SU-DHL-6 (cell line): ENCODE results near the gene RFFL.
"Not testable (repeated sequence)": the region's sequence is repeated elsewhere in the genome, so short reads cannot be mapped to it uniquely, and the experiment has no call there.

ENCODE experiments used
- H2AFZ ChIP-seq: fragments of 200-600 bp; sonication (generic); 2 replicates; pipeline ENCODE4 v1.6.1; 2014; ENCODE audit warnings: low read depth, mild to moderate bottlenecking, moderate library complexity, mixed read lengths, antibody characterized with exemption, low read length; ENCODE audit not compliant: severe bottlenecking
- H3F3A ChIP-seq: fragments of 200-600 bp; shearing (Covaris generic); 2 replicates; pipeline ENCODE4 v1.6.0; 2016; ENCODE audit warnings: antibody characterized with exemption, mild to moderate bottlenecking; ENCODE audit not compliant: insufficient read depth
- H3K27ac ChIP-seq: fragments of 200-600 bp; sonication (generic); 2 replicates; pipeline ENCODE4 v1.5.1; 2016; ENCODE audit warnings: low read depth, mild to moderate bottlenecking, low read length, moderate library complexity, mixed read lengths
- H3K27me3 ChIP-seq: fragments of 200-600 bp; sonication (generic), shearing (Covaris generic); 2 replicates; pipeline ENCODE4 v1.6.0; 2014; ENCODE audit warnings: mild to moderate bottlenecking, low read length
- H3K36me3 ChIP-seq: fragments of 200-600 bp; sonication (generic); 2 replicates; pipeline ENCODE4 v1.6.1; 2014; ENCODE audit warnings: mild to moderate bottlenecking, low read length, mixed read lengths
- H3K4me2 ChIP-seq: fragments of 300-600, 200-600 bp; shearing (Covaris generic), sonication (generic); 2 replicates; pipeline ENCODE4 v1.6.0; 2014; ENCODE audit warnings: low read length, low read depth, mild to moderate bottlenecking; ENCODE audit not compliant: poor library complexity, severe bottlenecking
- H3K4me3 ChIP-seq: fragments of 200-600 bp; sonication (generic); 2 replicates; pipeline ENCODE4 v1.5.1; 2014; ENCODE audit warnings: antibody characterized with exemption, low read length, mild to moderate bottlenecking, mixed read lengths; ENCODE audit not compliant: insufficient read depth, poor library complexity, severe bottlenecking
- H3K79me2 ChIP-seq: fragments of 200-600 bp; sonication (generic); 2 replicates; pipeline ENCODE4 v1.6.1; 2014; ENCODE audit warnings: mild to moderate bottlenecking, low read length, moderate library complexity; ENCODE audit not compliant: insufficient read depth
- H3K9ac ChIP-seq: fragments of 200-600 bp; sonication (generic); 2 replicates; pipeline ENCODE4 v1.7.0; 2014; ENCODE audit warnings: mild to moderate bottlenecking, low read length
- H3K9me2 ChIP-seq: fragments of 200-600 bp; sonication (generic); replicated peaks from 2 replicates; pipeline ENCODE4 v1.6.1; 2014; ENCODE audit warnings: low read length; ENCODE audit not compliant: insufficient read depth
- H3K9me3 ChIP-seq: fragments of 200-600 bp; sonication (generic); 2 replicates; pipeline ENCODE4 v1.6.1; 2014; ENCODE audit warnings: low read length, mixed read lengths; ENCODE audit not compliant: insufficient read depth
- H4K20me1 ChIP-seq: fragments of 200-600 bp; sonication (generic); 2 replicates; pipeline ENCODE4 v1.6.1; 2014; ENCODE audit warnings: low read depth, mild to moderate bottlenecking, antibody characterized with exemption, low read length, moderate library complexity, mixed read lengths
- CTCF ChIP-seq: fragments of 200-600 bp; sonication (generic); IDR thresholded peaks from one replicate; pipeline ENCODE4 v1.5.1; 2017; ENCODE audit warnings: antibody characterized with exemption, mild to moderate bottlenecking, low read length, moderate library complexity; ENCODE audit not compliant: insufficient read depth, poor library complexity, severe bottlenecking
- EZH2phosphoT487 ChIP-seq: fragments of 200-600 bp; sonication (generic), shearing (Covaris generic); conservative IDR thresholded peaks from 2 replicates; pipeline ENCODE4 v1.6.1; 2018; ENCODE audit warnings: mild to moderate bottlenecking, antibody characterized with exemption, low read length, moderate library complexity, mixed read lengths

Gene RFFL

GRCh38 chr17:35095741-35096140 lies 32.2 kb upstream of the RFFL start:
- H3K4me2 ChIP-seq, result no peak overlapping the region
- no peaks in the 10 kb centered on the region for H3K9me2 ChIP-seq
- H3K27me3 ChIP-seq, result no peaks in the 10 kb centered on the region
- no peak overlapping the region for H3K27ac ChIP-seq
- no peak for TF ChIP-seq CTCF
- TF ChIP-seq EZH2phosphoT487, result no peak
- H2AFZ ChIP-seq, result no peak overlapping the region
- H3K4me3 ChIP-seq, result no peak overlapping the region
- H3K36me3 ChIP-seq, result no peaks in the 10 kb centered on the region
- no peaks in the 10 kb centered on the region for H3K9me3 ChIP-seq
- no peaks in the 10 kb centered on the region for H3K79me2 ChIP-seq
- no peak overlapping the region for H3K9ac ChIP-seq
- H4K20me1 ChIP-seq, result no peaks in the 10 kb centered on the region
- 0 out of 2 replicates have a peak, but pooled peaks cover 5% of the 10 kb centered on the region for H3F3A ChIP-seq

- Histone ChIP-seq H3K27me3 (no peaks in the 10 kb centered on the region), H3K9me2 (no peaks in the 10 kb centered on the region), H4K20me1 (no peaks in the 10 kb centered on the region), H3K4me3 (no peak overlapping the region), H3K9ac (no peak overlapping the region), H3K79me2 (no peaks in the 10 kb centered on the region), H3F3A (0 out of 2 replicates have a peak, but pooled peaks cover 5% of the 10 kb centered on the region), H2AFZ (no peak overlapping the region), H3K9me3 (no peaks in the 10 kb centered on the region), H3K36me3 (no peaks in the 10 kb centered on the region), H3K27ac (no peak overlapping the region), H3K4me2 (no peak overlapping the region)
- TF ChIP-seq EZH2phosphoT487, result no peak
- no peak for TF ChIP-seq CTCF
Measured at GRCh38 chr17:35094902-35095301, 31.4 kb upstream of the RFFL start.

- not testable (repeated sequence) for H4K20me1 ChIP-seq, H3K27ac ChIP-seq, H3K9ac ChIP-seq, H3K4me3 ChIP-seq, H2AFZ ChIP-seq, H3F3A ChIP-seq, H3K36me3 ChIP-seq, H3K79me2 ChIP-seq, H3K4me2 ChIP-seq, H3K27me3 ChIP-seq, H3K9me3 ChIP-seq, H3K9me2 ChIP-seq
Measured at GRCh38 chr17:35090707-35091106, 27.2 kb upstream of the RFFL start.

GRCh38 chr17:35089586-35090296 lies 26.2 kb upstream of the RFFL start:
- H3K4me3 ChIP-seq, result peak overlapping the region; percentile 26
- no peak overlapping the region; the same call in 1 of the 2 replicates for H3K27ac ChIP-seq

More at GRCh38 chr17:35089586-35090296, 26.2 kb upstream of the RFFL start:
- H3K79me2 ChIP-seq, result no peaks in the 10 kb centered on the region
- H3K9me2 ChIP-seq, result no peaks in the 10 kb centered on the region
- H3K9ac ChIP-seq, result peak overlapping the region; percentile 48
- H3K9me3 ChIP-seq, result no peaks in the 10 kb centered on the region
- H3K4me2 ChIP-seq, result peak overlapping the region; percentile 49
- no peaks in the 10 kb centered on the region for H3K27me3 ChIP-seq
- no peaks in the 10 kb centered on the region for H3K36me3 ChIP-seq
- H3F3A ChIP-seq, result 0 out of 2 replicates have a peak, but pooled peaks cover 9% of the 10 kb centered on the region
- no peaks in the 10 kb centered on the region for H4K20me1 ChIP-seq
- TF ChIP-seq CTCF (no peak), EZH2phosphoT487 (no peak)
- H2AFZ ChIP-seq, result peak overlapping the region; percentile 87
